Measurements from ENCODE around the gene CCNY.

DNA sequence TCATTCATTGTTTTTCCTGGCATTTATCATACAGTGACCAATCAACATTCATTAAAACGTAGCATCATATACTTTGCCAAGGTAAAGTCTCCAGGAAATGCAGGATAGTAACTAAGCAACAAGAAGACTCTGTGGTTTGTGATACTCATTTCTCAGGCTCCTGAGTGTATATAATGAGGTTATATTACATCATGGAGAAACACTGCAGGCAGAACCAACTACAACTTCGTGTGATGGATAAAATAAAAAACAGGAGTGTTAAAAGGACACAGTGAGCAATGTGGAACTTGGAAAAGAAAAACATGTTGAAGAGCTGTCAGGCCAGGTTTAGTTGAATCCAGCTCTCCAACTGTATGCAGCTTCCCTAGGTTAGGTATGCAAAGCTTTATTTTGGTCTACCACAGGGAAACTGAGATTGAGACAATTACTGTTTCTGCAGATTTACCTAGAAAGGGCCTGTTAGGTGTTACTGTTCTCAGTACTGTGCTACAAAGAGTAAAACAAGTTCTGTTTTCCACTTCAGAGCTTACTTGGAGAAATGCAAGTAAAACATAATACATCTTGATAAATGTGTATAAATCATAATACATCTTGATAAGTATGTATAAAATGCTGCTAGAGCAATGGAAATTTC is 7.8 kb upstream of the CCNY start:
- TF ChIP-seq, protein P1, sequence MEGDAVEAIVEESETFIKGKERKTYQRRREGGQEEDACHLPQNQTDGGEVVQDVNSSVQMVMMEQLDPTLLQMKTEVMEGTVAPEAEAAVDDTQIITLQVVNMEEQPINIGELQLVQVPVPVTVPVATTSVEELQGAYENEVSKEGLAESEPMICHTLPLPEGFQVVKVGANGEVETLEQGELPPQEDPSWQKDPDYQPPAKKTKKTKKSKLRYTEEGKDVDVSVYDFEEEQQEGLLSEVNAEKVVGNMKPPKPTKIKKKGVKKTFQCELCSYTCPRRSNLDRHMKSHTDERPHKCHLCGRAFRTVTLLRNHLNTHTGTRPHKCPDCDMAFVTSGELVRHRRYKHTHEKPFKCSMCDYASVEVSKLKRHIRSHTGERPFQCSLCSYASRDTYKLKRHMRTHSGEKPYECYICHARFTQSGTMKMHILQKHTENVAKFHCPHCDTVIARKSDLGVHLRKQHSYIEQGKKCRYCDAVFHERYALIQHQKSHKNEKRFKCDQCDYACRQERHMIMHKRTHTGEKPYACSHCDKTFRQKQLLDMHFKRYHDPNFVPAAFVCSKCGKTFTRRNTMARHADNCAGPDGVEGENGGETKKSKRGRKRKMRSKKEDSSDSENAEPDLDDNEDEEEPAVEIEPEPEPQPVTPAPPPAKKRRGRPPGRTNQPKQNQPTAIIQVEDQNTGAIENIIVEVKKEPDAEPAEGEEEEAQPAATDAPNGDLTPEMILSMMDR (IDR thresholded peaks at IDR 0.05): no peak
- TF ChIP-seq POLR2A (IDR thresholded peaks at IDR 0.05): no peak
